Right renal cortex interstitium (tissue), 3 donors: Measurements from ENCODE around the gene SDHA. TPM values are rescaled to one million over a fixed set of nuclear protein-coding genes. Genes with fewer than 3 reads are reported as not detected.
"Not testable (repeated sequence)": the region's sequence is repeated elsewhere in the genome, so short reads cannot be mapped to it uniquely, and the experiment has no call there.

ENCODE experiments used
- DNase-seq, 3 donors: peaks; one replicate each; pipeline ENCODE4 v3.0.0-alpha.2; 2013; ENCODE audit warnings: low read depth in 3 of 3, low spot score in 2 of 3
- polyA plus RNA-seq, 3 donors: library from polyadenylated mRNA; unstranded; fragments of 120-200 nt; gene quantifications; one replicate each; pipeline ENCODE4 v1.2.1, GENCODE V29; 2013; ENCODE audit not compliant: insufficient read length in 3 of 3

The SDHA gene
- polyA plus RNA-seq, 3 donors = 138 to 159 (median 146) TPM

GRCh38 chr5:196350-196749, 21.8 kb upstream of the SDHA start:
- no peak for DNase-seq

- not testable (repeated sequence) for DNase-seq
Measured at GRCh38 chr5:197031-197430, 21.1 kb upstream of the SDHA start.

GRCh38 chr5:197892-198489, 20.1 kb upstream of the SDHA start:
- DNase-seq = no peak

GRCh38 chr5:198516-199196, 19.5 kb upstream of the SDHA start:
- DNase-seq = no peak

GRCh38 chr5:199197-199949, 18.7 kb upstream of the SDHA start:
- DNase-seq = no peak

- DNase-seq = no peak
Measured at GRCh38 chr5:199950-200645, 18.0 kb upstream of the SDHA start.

GRCh38 chr5:200985-201384, 17.1 kb upstream of the SDHA start:
- DNase-seq = no peak

- DNase-seq = no peak
Measured at GRCh38 chr5:201672-202071, 16.4 kb upstream of the SDHA start.

- no peak for DNase-seq
Measured at GRCh38 chr5:203246-203930, 14.7 kb upstream of the SDHA start.

- DNase-seq = no peak
Measured at GRCh38 chr5:204001-204400, 14.1 kb upstream of the SDHA start.

GRCh38 chr5:204462-204861, 13.7 kb upstream of the SDHA start:
- DNase-seq = no peak

- DNase-seq = no peak
Measured at GRCh38 chr5:204966-205670, 13.0 kb upstream of the SDHA start.

GRCh38 chr5:206406-206805, 11.7 kb upstream of the SDHA start:
- no peak for DNase-seq

GRCh38 chr5:206927-207536, 11.1 kb upstream of the SDHA start:
- DNase-seq = no peak

- DNase-seq = no peak
Measured at GRCh38 chr5:207599-207998, 10.5 kb upstream of the SDHA start.

- no peak for DNase-seq
Measured at GRCh38 chr5:208449-209114, 9.5 kb upstream of the SDHA start.

- no peak for DNase-seq
Measured at GRCh38 chr5:213803-214395, 4.2 kb upstream of the SDHA start.

GRCh38 chr5:215256-215655, 2.9 kb upstream of the SDHA start:
- not testable (repeated sequence) for DNase-seq

- DNase-seq = not testable (repeated sequence)
Measured at GRCh38 chr5:216076-216475, 2.0 kb upstream of the SDHA start.
